Duodenal mucosa (tissue), 2 donors: ENCODE measurements around the gene DNAJB12.

Experiments used
- H3K27ac ChIP-seq: one replicate; pipeline ENCODE4 v1.7.0; 2013; ENCODE audit warnings: low read depth, low read length
- H3K27me3 ChIP-seq, 2 donors: one replicate each; pipeline ENCODE4 v1.7.0; 2013; ENCODE audit warnings: low read length in 2 of 2, control low read depth in 1 of 2; ENCODE audit not compliant: insufficient read depth in 2 of 2, control insufficient read depth in 1 of 2
- H3K36me3 ChIP-seq, 2 donors: one replicate each; pipeline ENCODE4 v1.7.0; 2013; ENCODE audit warnings: low read length in 2 of 2, control low read depth in 1 of 2; ENCODE audit not compliant: insufficient read depth in 2 of 2, control insufficient read depth in 1 of 2
- H3K4me1 ChIP-seq, 2 donors: one replicate each; pipeline ENCODE4 v1.7.0; 2013; ENCODE audit warnings: low read length in 2 of 2, control low read depth in 1 of 2; ENCODE audit not compliant: insufficient read depth in 2 of 2, control insufficient read depth in 1 of 2
- H3K4me3 ChIP-seq, 2 donors: one replicate each; pipeline ENCODE4 v1.7.0; 2013; ENCODE audit warnings: low read length in 2 of 2, low read depth in 1 of 2
- H3K9ac ChIP-seq, 2 donors: one replicate each; pipeline ENCODE4 v1.7.0; 2013; ENCODE audit warnings: low read length in 2 of 2, low read depth in 1 of 2
- H3K9me3 ChIP-seq, 2 donors: one replicate each; pipeline ENCODE4 v1.7.0; 2013; ENCODE audit warnings: low read length in 2 of 2, control low read depth in 1 of 2; ENCODE audit not compliant: control insufficient read depth in 1 of 2

The DNAJB12 gene

DNA sequence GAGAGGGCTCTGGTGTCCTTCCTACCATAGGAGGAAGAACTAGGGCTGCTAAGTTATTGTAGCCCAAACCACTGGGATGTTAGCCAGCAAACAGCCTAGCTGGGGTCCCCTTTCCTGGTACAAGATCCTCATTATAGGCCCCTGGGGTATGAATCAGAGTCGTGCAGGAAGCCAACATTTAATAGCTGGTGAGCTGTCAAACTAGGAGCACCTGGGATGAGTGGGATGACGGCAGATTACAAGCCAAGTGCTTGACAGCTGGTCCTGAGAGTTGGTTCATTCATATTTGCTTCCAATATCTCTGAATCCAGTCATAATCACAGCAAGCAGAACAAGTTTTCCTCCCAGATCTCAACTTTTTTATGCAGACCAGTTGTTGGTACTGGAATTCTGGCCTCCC, 25.1 kb upstream of the DNAJB12 start:
- H3K4me3 ChIP-seq: no peak overlapping the region

GRCh38 chr10:72379062-72379461, 24.3 kb upstream of the DNAJB12 start:
- H3K27ac ChIP-seq: no peak overlapping the region
- no peaks in the 10 kb centered on the region for H3K27me3 ChIP-seq
- no peak overlapping the region for H3K4me3 ChIP-seq
- H3K36me3 ChIP-seq: peaks cover 6 to 10% of the 10 kb centered on the region in 2 donors
- H3K4me1 ChIP-seq: no peaks in the 10 kb centered on the region
- H3K9me3 ChIP-seq: no peaks in the 10 kb centered on the region
- H3K9ac ChIP-seq: no peak overlapping the region

More for the DNA sequence above, 25.1 kb upstream of the DNAJB12 start:
- no peaks in the 10 kb centered on the region for H3K27me3 ChIP-seq
- H3K27ac ChIP-seq: no peak overlapping the region
- H3K36me3 ChIP-seq: peaks cover 6 to 10% of the 10 kb centered on the region in 2 donors
- H3K9ac ChIP-seq: no peak overlapping the region
- no peaks in the 10 kb centered on the region for H3K9me3 ChIP-seq
- no peaks in the 10 kb centered on the region for H3K4me1 ChIP-seq

- Histone ChIP-seq H3K4me3 (no peak overlapping the region), H3K9me3 (no peaks in the 10 kb centered on the region), H3K4me1 (no peaks in the 10 kb centered on the region), H3K9ac (no peak overlapping the region), H3K36me3 (peaks cover 6 to 15% of the 10 kb centered on the region in 2 donors), H3K27ac (no peak overlapping the region), H3K27me3 (no peaks in the 10 kb centered on the region)
Observed at GRCh38 chr10:72375585-72375984, 20.9 kb upstream of the DNAJB12 start.

- Histone ChIP-seq H3K9me3 (no peaks in the 10 kb centered on the region), H3K27me3 (no peaks in the 10 kb centered on the region), H3K4me1 (no peaks in the 10 kb centered on the region), H3K9ac (no peak overlapping the region), H3K36me3 (peaks cover 6 to 15% of the 10 kb centered on the region in 2 donors), H3K4me3 (no peak overlapping the region), H3K27ac (no peak overlapping the region)
Observed at GRCh38 chr10:72375173-72375572, 20.5 kb upstream of the DNAJB12 start.

DNA sequence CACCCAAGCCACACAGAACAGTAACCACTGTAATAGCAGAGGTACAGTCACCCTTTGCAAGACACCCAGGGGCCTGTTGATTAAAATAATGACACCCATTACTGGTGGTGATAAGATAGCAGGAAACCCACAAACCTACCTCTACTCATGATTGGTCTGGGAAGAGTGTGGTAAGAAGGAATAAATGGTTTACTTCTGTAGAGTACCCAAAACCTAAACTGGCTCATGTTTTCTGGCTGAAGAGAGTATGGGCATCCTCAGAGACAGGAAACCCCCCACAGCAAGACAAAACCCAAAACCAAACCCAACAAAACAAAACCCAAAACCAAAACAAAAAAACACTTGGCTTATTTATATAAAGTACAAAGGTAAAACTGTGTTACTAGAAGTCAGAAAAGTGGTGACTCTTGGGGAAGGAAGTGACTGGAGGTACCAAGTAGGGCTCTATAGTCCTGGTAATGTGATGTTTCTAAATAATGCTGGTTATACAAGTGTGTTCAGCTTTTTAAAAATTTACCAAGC, 15.5 kb upstream of the DNAJB12 start:
- Histone ChIP-seq H3K9ac (no peak overlapping the region), H3K9me3 (no peaks in the 10 kb centered on the region), H3K4me3 (no peak overlapping the region), H3K36me3 (peaks cover 2 to 31% of the 10 kb centered on the region in 2 donors), H3K27ac (no peak overlapping the region), H3K4me1 (no peaks in the 10 kb centered on the region), H3K27me3 (no peaks in the 10 kb centered on the region)

GRCh38 chr10:72367301-72367960, 12.7 kb upstream of the DNAJB12 start:
- Histone ChIP-seq H3K27me3 (no peaks in the 10 kb centered on the region), H3K4me3 (no peak overlapping the region), H3K9ac (no peak overlapping the region), H3K4me1 (peaks cover 5 to 10% of the 10 kb centered on the region in 2 donors), H3K27ac (no peak overlapping the region), H3K36me3 (peaks cover 0 to 27% of the 10 kb centered on the region in 2 donors), H3K9me3 (no peaks in the 10 kb centered on the region)

DNA sequence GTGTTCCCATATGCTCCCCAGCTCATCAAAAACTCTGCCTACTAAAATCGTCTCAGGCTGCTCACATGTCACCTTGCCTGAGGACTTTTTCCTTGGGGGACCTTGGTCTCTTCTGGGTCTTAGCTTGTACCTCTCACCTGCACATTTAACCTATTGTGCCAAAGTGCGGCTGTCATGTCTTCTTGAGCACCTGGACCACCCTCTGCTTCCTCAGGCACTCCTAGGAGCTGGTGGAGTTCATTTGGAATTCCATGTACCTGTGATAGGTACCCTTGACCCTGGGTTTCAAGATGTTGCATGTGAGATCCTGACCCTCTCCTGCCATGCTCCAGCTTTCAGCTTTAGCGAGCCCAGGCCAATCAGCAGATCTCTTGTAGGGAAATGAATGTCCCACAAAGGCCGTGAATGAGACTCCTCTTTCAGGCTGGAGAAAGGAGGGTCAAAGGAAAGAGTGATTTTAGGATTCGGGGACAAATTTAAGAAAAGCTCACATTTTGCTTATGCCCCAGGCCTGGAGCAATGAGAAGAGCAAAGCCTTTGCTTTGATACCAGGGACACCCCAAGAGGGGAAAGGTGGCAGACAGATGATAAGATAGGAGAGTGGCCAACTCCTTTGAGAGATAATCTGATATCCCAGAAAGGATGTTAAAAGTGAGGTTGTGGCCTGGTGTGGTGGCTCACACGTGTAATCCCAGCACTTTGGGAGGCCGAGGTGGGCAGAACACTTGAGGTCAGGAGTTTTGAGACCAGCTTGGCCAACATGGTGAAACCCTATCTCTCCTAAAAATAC, 10.6 kb upstream of the DNAJB12 start:
- H3K36me3 ChIP-seq: peaks cover 0 to 24% of the 10 kb centered on the region in 2 donors
- H3K27me3 ChIP-seq: no peaks in the 10 kb centered on the region
- H3K9ac ChIP-seq: no peak overlapping the region
- H3K9me3 ChIP-seq: no peaks in the 10 kb centered on the region
- no peak overlapping the region for H3K4me3 ChIP-seq
- H3K4me1 ChIP-seq: peaks cover 5 to 10% of the 10 kb centered on the region in 2 donors
- no peak overlapping the region for H3K27ac ChIP-seq

DNA sequence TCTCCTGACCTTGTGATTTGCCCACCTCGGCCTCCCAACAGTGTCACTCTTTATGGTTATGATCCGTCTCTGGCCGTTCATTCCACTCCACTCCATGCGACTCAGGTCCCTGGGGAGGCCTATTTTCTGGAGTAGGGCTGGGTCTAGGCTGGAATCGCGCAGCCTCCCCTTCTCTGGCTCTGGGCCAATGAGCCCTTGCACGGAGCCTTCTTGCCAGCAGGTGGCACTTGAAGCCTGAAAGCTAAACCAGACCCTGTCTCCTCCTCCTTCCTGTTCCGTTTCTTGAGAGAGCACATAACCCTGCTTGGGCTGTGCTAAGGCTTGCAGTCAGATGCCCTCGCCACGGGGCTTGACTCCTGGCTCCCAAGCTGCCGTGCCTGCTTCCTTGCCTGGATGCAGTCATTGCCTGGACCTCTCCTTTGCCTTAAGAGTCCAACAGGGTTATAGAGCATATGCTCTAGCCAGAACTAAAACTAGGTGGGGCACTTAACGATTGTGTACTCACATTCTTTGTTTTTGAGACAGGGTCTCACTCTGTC, 9.6 kb upstream of the DNAJB12 start:
- H3K4me1 ChIP-seq: peaks cover 5 to 10% of the 10 kb centered on the region in 2 donors
- peak overlapping the region; percentile 17 to 62 for H3K4me3 ChIP-seq
- no peaks in the 10 kb centered on the region for H3K9me3 ChIP-seq
- peak overlapping the region; percentile 11 to 47 for H3K9ac ChIP-seq
- H3K27ac ChIP-seq: no peak overlapping the region
- H3K27me3 ChIP-seq: no peaks in the 10 kb centered on the region
- H3K36me3 ChIP-seq: peaks cover 0 to 24% of the 10 kb centered on the region in 2 donors

DNA sequence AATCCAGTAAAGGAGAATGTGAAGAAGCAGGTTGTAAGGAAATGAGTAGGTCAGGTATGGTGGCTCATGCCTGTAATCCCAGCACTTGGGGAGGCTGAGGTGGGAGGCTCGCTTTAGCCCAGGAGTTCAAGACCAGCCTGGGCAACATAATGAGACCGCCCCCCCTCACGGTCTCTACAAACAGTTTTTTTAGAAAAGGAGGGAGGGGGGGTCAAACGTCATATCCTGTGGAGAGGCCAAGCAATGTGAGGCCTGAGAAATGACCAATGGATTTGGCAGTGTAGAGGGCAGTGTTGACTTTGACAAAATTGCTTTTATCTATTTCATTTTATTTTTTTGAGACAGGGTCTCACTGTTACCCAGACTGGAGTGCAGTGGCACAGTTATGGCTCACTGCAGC, 2.3 kb upstream of the DNAJB12 start:
- Histone ChIP-seq H3K4me3 (no peak overlapping the region), H3K4me1 (peaks cover 12 to 20% of the 10 kb centered on the region in 2 donors), H3K27ac (no peak overlapping the region), H3K27me3 (no peaks in the 10 kb centered on the region), H3K9me3 (no peaks in the 10 kb centered on the region), H3K36me3 (peaks cover 2 to 3% of the 10 kb centered on the region in 2 donors), H3K9ac (no peak overlapping the region)

DNA sequence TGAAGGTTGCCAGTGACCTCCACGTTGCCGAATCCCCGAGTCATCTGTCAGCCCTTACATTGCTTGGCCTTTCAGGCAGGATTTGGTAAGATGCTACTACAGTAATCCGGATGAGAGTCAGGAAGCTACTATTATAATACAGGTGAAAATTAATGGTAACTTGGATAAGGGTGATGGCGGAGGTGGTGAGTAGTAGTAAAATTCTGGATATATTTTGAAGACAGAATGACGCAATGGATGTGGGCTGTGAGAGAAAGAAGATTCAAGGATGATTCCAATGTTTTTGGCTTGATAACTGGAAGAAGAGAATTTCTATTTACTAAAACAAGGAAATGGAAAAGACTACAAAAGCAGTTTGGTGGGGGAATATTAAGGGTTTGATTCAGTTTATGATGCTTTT, 1.4 kb upstream of the DNAJB12 start:
- Histone ChIP-seq H3K36me3 (peaks cover 3 to 9% of the 10 kb centered on the region in 2 donors), H3K27ac (no peak overlapping the region), H3K9ac (no peak overlapping the region), H3K4me1 (peaks cover 12 to 20% of the 10 kb centered on the region in 2 donors), H3K27me3 (no peaks in the 10 kb centered on the region), H3K9me3 (no peaks in the 10 kb centered on the region), H3K4me3 (no peak overlapping the region)
